ENCODE measurements around the gene SHISA2. TPM values are rescaled to one million over a fixed set of nuclear protein-coding genes. Genes with fewer than 3 reads are reported as not detected.

The SHISA2 gene
- total and polyA plus RNA-seq, 2 of the 8 experiments (the other 6 are each of a cell fraction or from before 2014, with no cell fraction given) = 10.2 to 23.8 TPM

GRCh38 chr13:26021516-26021915 lies 30.3 kb downstream of the SHISA2 start:
- Histone ChIP-seq H3K23ac (ENCODE audit: insufficient read length) (no peak overlapping the region), H3K9me3 (ENCODE audit: insufficient read depth in 2 of 2, low read depth in 1 of 2, low read length in 1 of 2) (no peaks in the 10 kb centered on the region), H2AK5ac (ENCODE audit: low read depth, low read length) (no peak overlapping the region), H3K27ac (ENCODE audit: low read depth, low read length) (no peak overlapping the region), H2AFZ (ENCODE audit: low read length) (no peak overlapping the region), H4K20me1 (replicated peaks in 1 of 2; ENCODE audit: control insufficient read depth in 1 of 2, insufficient read depth in 2 of 2, low read length in 2 of 2) (no peaks in the 10 kb centered on the region), H3K23me2 (ENCODE audit: low read depth, low read length) (no peaks in the 10 kb centered on the region), H3K14ac (ENCODE audit: insufficient read length) (no peak overlapping the region), H2BK15ac (ENCODE audit: low read length) (no peak overlapping the region), H4K91ac (replicated peaks; ENCODE audit: insufficient read length, low read length) (no peak overlapping the region), H3K4me2 (ENCODE audit: insufficient read depth in 1 of 2, low read depth in 2 of 2, low read length in 2 of 2) (no peak overlapping the region), H3K36me3 (ENCODE audit: control insufficient read depth in 2 of 4, insufficient read depth in 4 of 4, low read length in 3 of 4) (no peaks in the 10 kb centered on the region), H3K4me3 (ENCODE audit: extremely low read depth in 1 of 4, insufficient read depth in 2 of 4, low read depth in 3 of 4, low read length in 4 of 4) (no peak overlapping the region), H3K79me2 (ENCODE audit: control insufficient read depth in 1 of 2, insufficient read depth in 2 of 2, low read length in 2 of 2) (no peaks in the 10 kb centered on the region), H3K9ac (replicated peaks in 1 of 4; ENCODE audit: extremely low read depth in 1 of 4, low read depth in 3 of 4, low read length in 3 of 4) (no peak overlapping the region), H4K8ac (ENCODE audit: extremely low read depth, insufficient read depth, low read length) (no peak overlapping the region), H3K4ac (replicated peaks; ENCODE audit: insufficient read length, low read depth, low read length) (no peak overlapping the region), H3K18ac (ENCODE audit: extremely low read depth, low read length) (no peak overlapping the region), H2BK120ac (replicated peaks; ENCODE audit: low read depth, low read length) (no peak overlapping the region), H2BK12ac (ENCODE audit: low read depth, low read length) (no peak overlapping the region), H4K5ac (ENCODE audit: insufficient read length, low read depth, low read length) (no peak overlapping the region), H3K27me3 (replicated peaks in 1 of 4; ENCODE audit: control insufficient read depth in 3 of 4, extremely low read depth in 1 of 4, insufficient read depth in 3 of 4, low read length in 3 of 4) (no peaks in the 10 kb centered on the region; a peak in 2 of 7 replicates), H3K79me1 (ENCODE audit: low read depth, low read length) (no peaks in the 10 kb centered on the region), H2BK5ac (ENCODE audit: low read depth, low read length) (no peak overlapping the region), H2BK20ac (ENCODE audit: low read length) (no peak overlapping the region), H3K56ac (replicated peaks; ENCODE audit: insufficient read length, low read depth, low read length) (no peak overlapping the region), H3K4me1 (replicated peaks in 1 of 4; ENCODE audit: control insufficient read depth in 3 of 4, insufficient read depth in 4 of 4, low read length in 3 of 4) (peaks cover 0 to 14% (median 4%) of the 10 kb centered on the region in 4 experiments; a peak in 5 of 7 replicates)
- DNase-seq (ENCODE audit: low read depth in 1 of 2, low spot score in 2 of 2) (no peak), FAIRE-seq (no peak)
- ChIA-PET CTCF (ENCODE audit: partially characterized antibody) (interaction anchor here (1.5 to 9.2 kb wide), 3 partner anchors 16 to 185 kb away, joined by 3 to 53 read pairs (median 3); no protein-coding TSS in a partner anchor), POLR2A (ENCODE audit: partially characterized antibody) (no interaction called here)
- WGBS, 2 experiments (ENCODE audit: extremely low coverage in 1 of 2, insufficient coverage in 1 of 2, insufficient read length in 1 of 2, insufficient replicate concordance in 2 of 2, low coverage in 1 of 2, low lambda C conversion rate in 2 of 2, missing lambda C conversion rate in 1 of 2) = 100% methylated on average over 2 of the region's 2 CpGs; no CpG with 5 or more reads in 1 of the 2 experiments
- TF ChIP-seq JUN (IDR thresholded peaks at IDR 0.05; ENCODE audit: low read depth, low read length) (no peak), RBBP5 (IDR thresholded peaks at IDR 0.05; ENCODE audit: borderline replicate concordance, low read depth, low read length) (no peak), GTF2F1 (IDR thresholded peaks at IDR 0.05; ENCODE audit: borderline replicate concordance, low read depth, low read length) (no peak), POU5F1 (IDR thresholded peaks at IDR 0.05; ENCODE audit: low read depth, low read length) (no peak), ATF3 (IDR thresholded peaks at IDR 0.05; ENCODE audit: insufficient read depth, low read depth, low read length) (no peak), PHF8 (conservative IDR thresholded peaks at IDR 0.05; ENCODE audit: low read depth, low read length) (no peak), BCL11A (IDR thresholded peaks at IDR 0.05; ENCODE audit: low read depth in 2 of 2, low read length in 2 of 2) (no peak), E2F6 (IDR thresholded peaks at IDR 0.05) (no peak), CTBP2 (IDR thresholded peaks at IDR 0.05; ENCODE audit: borderline replicate concordance, insufficient read depth, insufficient read length, low read length) (no peak), CBX5 (IDR thresholded peaks at IDR 0.05; ENCODE audit: low read depth, low read length) (no peak)
- TF ChIP-seq, protein P1, sequence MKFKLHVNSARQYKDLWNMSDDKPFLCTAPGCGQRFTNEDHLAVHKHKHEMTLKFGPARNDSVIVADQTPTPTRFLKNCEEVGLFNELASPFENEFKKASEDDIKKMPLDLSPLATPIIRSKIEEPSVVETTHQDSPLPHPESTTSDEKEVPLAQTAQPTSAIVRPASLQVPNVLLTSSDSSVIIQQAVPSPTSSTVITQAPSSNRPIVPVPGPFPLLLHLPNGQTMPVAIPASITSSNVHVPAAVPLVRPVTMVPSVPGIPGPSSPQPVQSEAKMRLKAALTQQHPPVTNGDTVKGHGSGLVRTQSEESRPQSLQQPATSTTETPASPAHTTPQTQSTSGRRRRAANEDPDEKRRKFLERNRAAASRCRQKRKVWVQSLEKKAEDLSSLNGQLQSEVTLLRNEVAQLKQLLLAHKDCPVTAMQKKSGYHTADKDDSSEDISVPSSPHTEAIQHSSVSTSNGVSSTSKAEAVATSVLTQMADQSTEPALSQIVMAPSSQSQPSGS (IDR thresholded peaks at IDR 0.05; ENCODE audit: low read length) = no peak
